Measurements from ENCODE around the gene RNU1-1.
"Not testable (repeated sequence)": the region's sequence is repeated elsewhere in the genome, so short reads cannot be mapped to it uniquely, and the experiment has no call there.

RNU1-1 gene

GRCh38 chr1:16521679-16522078 is 7.6 kb upstream of the RNU1-1 start:
- not testable (repeated sequence) for DNase-seq (ENCODE audit: low spot score)

GRCh38 chr1:16521288-16521583 is 7.2 kb upstream of the RNU1-1 start:
- DNase-seq (ENCODE audit: low spot score) = no peak

GRCh38 chr1:16520435-16521287 is 6.6 kb upstream of the RNU1-1 start:
- not testable (repeated sequence) for DNase-seq (ENCODE audit: low spot score)

- DNase-seq (ENCODE audit: low spot score) = not testable (repeated sequence)
Measured at GRCh38 chr1:16519255-16519951, 5.3 kb upstream of the RNU1-1 start.

- DNase-seq (ENCODE audit: low spot score) = not testable (repeated sequence)
Measured at GRCh38 chr1:16518913-16519254, 4.8 kb upstream of the RNU1-1 start.

GRCh38 chr1:16516694-16517410 is 2.8 kb upstream of the RNU1-1 start:
- not testable (repeated sequence) for DNase-seq (ENCODE audit: low spot score)

GRCh38 chr1:16513412-16514106 is 526 bp downstream of the RNU1-1 start:
- DNase-seq (ENCODE audit: low spot score) = peak; percentile 45

- DNase-seq (ENCODE audit: low spot score) = not testable (repeated sequence)
Measured at GRCh38 chr1:16512624-16513411, 1.3 kb downstream of the RNU1-1 start.

- DNase-seq (ENCODE audit: low spot score) = not testable (repeated sequence)
Measured at GRCh38 chr1:16511926-16512325, 2.2 kb downstream of the RNU1-1 start.

GRCh38 chr1:16508861-16509445 is 5.1 kb downstream of the RNU1-1 start:
- DNase-seq (ENCODE audit: low spot score) = not testable (repeated sequence)

- not testable (repeated sequence) for DNase-seq (ENCODE audit: low spot score)
Measured at GRCh38 chr1:16506364-16507136, 7.5 kb downstream of the RNU1-1 start.

- not testable (repeated sequence) for DNase-seq (ENCODE audit: low spot score)
Measured at GRCh38 chr1:16505870-16506269, 8.2 kb downstream of the RNU1-1 start.

GRCh38 chr1:16503494-16503893 is 10.6 kb downstream of the RNU1-1 start:
- no peak for DNase-seq (ENCODE audit: low spot score)

- DNase-seq (ENCODE audit: low spot score) = not testable (repeated sequence)
Measured at GRCh38 chr1:16501446-16501845, 12.6 kb downstream of the RNU1-1 start.

- DNase-seq (ENCODE audit: low spot score) = not testable (repeated sequence)
Measured at GRCh38 chr1:16500975-16501374, 13.1 kb downstream of the RNU1-1 start.

GRCh38 chr1:16500466-16500865 is 13.6 kb downstream of the RNU1-1 start:
- DNase-seq (ENCODE audit: low spot score) = not testable (repeated sequence)

- DNase-seq (ENCODE audit: low spot score) = peak; percentile 96
Measured at GRCh38 chr1:16498573-16499413, 15.3 kb downstream of the RNU1-1 start.

GRCh38 chr1:16498047-16498446 is 16.0 kb downstream of the RNU1-1 start:
- DNase-seq (ENCODE audit: low spot score) = not testable (repeated sequence)

GRCh38 chr1:16497474-16497904 is 16.6 kb downstream of the RNU1-1 start:
- not testable (repeated sequence) for DNase-seq (ENCODE audit: low spot score)
